ENCODE measurements around the gene ARHGAP29.
"Not testable (repeated sequence)": the region's sequence is repeated elsewhere in the genome, so short reads cannot be mapped to it uniquely, and the experiment has no call there.

The ARHGAP29 gene

DNA sequence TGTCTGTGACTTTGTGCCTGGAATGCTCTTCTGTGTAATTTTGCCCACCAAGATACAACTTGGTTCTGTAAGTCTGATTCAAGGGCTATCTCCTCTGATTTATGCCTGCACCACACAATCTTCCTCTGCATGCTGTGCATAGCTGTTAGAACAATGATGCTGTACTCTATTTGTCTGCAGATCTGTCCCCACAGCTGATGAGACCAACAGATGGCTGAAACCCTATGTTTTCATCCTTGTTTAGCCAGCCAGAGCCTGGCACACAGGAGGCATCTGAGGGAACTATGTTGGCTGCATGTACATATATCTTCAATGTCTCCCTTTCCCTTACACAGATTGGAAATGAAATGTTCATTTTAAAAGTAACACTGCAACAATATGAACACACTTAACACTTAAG is 58.5 kb downstream of the ARHGAP29 start:
- H3K27ac ChIP-seq, result no peak overlapping the region
- TF ChIP-seq, protein P1, sequence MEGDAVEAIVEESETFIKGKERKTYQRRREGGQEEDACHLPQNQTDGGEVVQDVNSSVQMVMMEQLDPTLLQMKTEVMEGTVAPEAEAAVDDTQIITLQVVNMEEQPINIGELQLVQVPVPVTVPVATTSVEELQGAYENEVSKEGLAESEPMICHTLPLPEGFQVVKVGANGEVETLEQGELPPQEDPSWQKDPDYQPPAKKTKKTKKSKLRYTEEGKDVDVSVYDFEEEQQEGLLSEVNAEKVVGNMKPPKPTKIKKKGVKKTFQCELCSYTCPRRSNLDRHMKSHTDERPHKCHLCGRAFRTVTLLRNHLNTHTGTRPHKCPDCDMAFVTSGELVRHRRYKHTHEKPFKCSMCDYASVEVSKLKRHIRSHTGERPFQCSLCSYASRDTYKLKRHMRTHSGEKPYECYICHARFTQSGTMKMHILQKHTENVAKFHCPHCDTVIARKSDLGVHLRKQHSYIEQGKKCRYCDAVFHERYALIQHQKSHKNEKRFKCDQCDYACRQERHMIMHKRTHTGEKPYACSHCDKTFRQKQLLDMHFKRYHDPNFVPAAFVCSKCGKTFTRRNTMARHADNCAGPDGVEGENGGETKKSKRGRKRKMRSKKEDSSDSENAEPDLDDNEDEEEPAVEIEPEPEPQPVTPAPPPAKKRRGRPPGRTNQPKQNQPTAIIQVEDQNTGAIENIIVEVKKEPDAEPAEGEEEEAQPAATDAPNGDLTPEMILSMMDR (conservative IDR thresholded peaks at IDR 0.05), result no peak

DNA sequence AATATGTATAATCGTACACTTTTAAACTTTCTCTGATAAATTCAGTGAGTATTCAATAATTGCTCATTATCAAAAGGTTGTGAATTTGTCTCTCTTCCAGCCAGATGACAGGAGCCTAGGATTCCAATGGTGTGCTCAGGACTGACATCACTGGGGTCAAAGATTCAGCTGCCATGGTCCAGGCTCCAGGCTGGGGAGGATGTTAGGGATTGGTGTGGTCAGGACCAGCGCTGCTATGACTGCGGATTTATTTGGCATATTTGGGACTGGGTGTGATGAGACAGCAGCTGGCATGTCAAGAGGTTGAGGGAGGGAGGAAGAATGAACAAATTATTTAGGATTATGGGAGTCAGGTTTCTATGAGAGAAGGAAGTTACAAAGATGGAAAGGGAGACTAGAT is 68.3 kb downstream of the ARHGAP29 start:
- TF ChIP-seq, protein P1 (conservative IDR thresholded peaks at IDR 0.05), result no peak
- H3K27ac ChIP-seq, result no peak overlapping the region

GRCh38 chr1:94165843-94166242 is 71.5 kb downstream of the ARHGAP29 start:
- H3K27ac ChIP-seq, result no peak overlapping the region
- TF ChIP-seq, protein P1 (conservative IDR thresholded peaks at IDR 0.05), result no peak

GRCh38 chr1:94164885-94165284 is 72.5 kb downstream of the ARHGAP29 start:
- not testable (repeated sequence) for H3K27ac ChIP-seq

- H3K27ac ChIP-seq, result not testable (repeated sequence)
These were observed 73.3 kb downstream of the ARHGAP29 start for GRCh38 chr1:94164121-94164520.

DNA sequence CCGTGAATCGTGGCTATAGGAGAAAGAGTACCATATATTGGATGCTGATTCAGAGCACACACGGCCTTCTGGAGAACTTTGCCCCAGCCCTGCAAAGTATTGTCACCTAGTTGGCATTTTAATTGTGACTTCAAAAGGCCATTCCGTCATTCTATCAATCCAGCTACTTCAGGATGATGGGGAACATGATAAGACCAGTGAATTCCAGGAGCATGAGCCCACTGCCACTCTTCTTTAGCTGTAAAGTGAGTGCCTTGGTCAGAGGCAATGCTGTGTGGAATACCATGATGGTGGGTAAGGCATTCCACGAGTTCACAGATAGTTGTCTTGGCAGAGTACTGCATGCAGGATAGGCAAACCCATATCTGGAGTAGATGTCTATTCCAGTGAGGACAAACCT is 74.1 kb downstream of the ARHGAP29 start:
- H3K27ac ChIP-seq, result not testable (repeated sequence)

DNA sequence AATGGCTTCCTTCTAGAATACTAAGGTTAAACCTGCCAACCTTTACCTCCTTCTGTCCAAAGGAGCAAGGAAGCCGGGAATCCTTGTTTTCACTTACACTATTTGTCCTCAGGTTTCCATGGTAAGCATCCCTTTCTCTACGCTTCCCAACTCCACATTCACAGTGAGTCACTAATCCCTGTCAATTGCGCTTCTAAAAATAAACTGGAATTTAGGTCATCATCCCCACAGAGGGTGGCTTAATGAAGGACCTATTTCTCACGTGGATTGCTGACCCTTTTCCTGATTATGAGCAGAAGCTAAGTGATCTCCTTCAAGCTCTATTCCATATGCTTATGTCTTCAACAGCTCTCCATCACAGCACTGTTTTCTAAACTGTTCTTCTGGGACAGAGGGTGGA is 76.6 kb downstream of the ARHGAP29 start:
- H3K27ac ChIP-seq, result no peak overlapping the region
- TF ChIP-seq, protein P1 (conservative IDR thresholded peaks at IDR 0.05), result no peak

DNA sequence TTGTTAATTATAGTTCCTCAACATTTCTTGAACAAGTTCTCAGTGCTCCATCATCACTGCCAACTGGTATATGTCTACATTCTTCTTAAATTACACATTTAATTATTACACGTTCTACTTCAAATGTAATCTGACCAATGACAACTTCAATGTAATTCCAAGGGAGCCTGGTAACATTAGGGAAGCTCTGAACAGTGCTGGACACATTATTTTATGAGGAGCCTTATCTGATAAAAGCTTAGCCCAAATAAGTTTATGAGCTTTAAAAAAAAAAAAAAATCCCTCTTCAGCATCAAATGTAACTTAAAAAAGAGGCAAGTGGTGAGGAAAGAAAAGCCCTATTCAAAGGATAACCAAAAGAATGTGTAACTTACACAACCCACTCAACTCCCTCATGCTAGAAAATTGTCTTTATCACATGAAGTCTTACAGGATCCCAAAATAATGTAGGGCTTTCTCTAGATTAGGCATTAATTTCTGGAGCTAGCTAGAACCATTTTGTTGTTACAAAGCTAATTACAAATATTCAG is 81.2 kb downstream of the ARHGAP29 start:
- TF ChIP-seq, protein P1 (conservative IDR thresholded peaks at IDR 0.05), result no peak
- peak overlapping the region; percentile 62 for H3K27ac ChIP-seq

- TF ChIP-seq, protein P1 (conservative IDR thresholded peaks at IDR 0.05), result no peak
- peak overlapping the region; percentile 62 for H3K27ac ChIP-seq
These were observed 82.4 kb downstream of the ARHGAP29 start for GRCh38 chr1:94154989-94155388.

All from VCaP (cell line).